Breast epithelium (tissue), 3 donors: ENCODE data around the gene ASIC4.

ENCODE experiments used
- POLR2A ChIP-seq: fragments of 450-650 bp; IDR thresholded peaks from one replicate; pipeline ENCODE4 v1.6.1; 2016; ENCODE audit warnings: antibody characterized with exemption, mild to moderate bottlenecking, moderate library complexity
- POLR2AphosphoS5 ChIP-seq, 3 donors: sonication (generic); formaldehyde crosslinking; IDR thresholded peaks; one replicate each; pipeline ENCODE4 v1.6.1; 2017; ENCODE audit warnings: antibody characterized with exemption in 3 of 3
- TF ChIP-seq, protein P1 (sequence below), 3 donors: fragments of 450-650 bp; IDR thresholded peaks; one replicate each; pipeline ENCODE4 v1.5.1; 2016 to 2017; ENCODE audit warnings: antibody characterized with exemption in 3 of 3, mild to moderate bottlenecking in 3 of 3, moderate library complexity in 3 of 3

DNA sequence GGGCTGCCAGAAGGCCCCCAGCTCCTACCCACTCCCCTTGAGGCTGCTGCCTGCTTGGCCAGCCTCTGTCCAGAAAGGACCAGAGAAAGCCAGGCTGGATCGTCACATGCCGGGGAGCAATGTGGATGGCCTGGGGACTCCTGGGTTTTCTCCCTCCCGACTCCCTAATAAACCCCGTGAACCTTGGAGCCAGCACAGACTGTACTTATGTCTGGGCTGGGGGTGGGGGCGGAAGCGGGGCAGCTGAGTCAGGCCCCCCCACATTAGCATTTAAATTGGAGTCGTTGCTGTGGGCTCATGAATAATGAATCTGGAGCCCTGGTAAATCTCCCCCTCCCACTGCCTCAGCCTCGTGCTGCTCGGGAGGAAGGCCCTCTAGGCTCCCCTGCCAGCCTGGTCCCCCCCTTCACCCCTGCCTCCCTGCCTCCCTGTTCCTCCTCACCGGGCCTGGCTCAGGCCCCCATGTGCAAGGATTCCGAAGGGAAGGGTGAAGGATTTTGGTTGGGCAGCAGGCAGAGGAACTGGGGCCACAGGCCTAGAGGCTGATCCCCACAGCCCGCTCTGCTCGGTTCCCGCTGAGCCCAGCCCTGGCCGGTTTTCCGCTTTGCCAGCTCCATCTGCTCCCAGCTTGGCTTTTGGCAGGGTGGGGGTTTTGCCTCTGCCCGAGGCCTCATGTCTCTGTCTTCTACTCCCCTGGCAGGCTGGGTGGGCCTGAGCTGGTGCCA, 7.3 kb upstream of the ASIC4 start:
- TF ChIP-seq, protein P1, sequence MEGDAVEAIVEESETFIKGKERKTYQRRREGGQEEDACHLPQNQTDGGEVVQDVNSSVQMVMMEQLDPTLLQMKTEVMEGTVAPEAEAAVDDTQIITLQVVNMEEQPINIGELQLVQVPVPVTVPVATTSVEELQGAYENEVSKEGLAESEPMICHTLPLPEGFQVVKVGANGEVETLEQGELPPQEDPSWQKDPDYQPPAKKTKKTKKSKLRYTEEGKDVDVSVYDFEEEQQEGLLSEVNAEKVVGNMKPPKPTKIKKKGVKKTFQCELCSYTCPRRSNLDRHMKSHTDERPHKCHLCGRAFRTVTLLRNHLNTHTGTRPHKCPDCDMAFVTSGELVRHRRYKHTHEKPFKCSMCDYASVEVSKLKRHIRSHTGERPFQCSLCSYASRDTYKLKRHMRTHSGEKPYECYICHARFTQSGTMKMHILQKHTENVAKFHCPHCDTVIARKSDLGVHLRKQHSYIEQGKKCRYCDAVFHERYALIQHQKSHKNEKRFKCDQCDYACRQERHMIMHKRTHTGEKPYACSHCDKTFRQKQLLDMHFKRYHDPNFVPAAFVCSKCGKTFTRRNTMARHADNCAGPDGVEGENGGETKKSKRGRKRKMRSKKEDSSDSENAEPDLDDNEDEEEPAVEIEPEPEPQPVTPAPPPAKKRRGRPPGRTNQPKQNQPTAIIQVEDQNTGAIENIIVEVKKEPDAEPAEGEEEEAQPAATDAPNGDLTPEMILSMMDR (IDR thresholded peaks at IDR 0.05) = no peak
- TF ChIP-seq POLR2A (no peak), POLR2AphosphoS5 (IDR thresholded peaks at IDR 0.05) (no peak)
